Left ventricle myocardium superior (tissue), 1 donor: ENCODE measurements around the gene DPYSL5. TPM values are rescaled to one million over a fixed set of nuclear protein-coding genes. Genes with fewer than 3 reads are reported as not detected.
A peak's percentile ranks its signal among the peaks of the same experiment; 100 is the strongest.

Experiments used
- ATAC-seq: fragments of 200-7000 bp; cut with Tn5 transposase; one replicate; pipeline ENCODE4 v1.9.1; 2020; ENCODE audit warnings: mild to moderate bottlenecking, moderate library complexity
- DNase-seq: peaks from one replicate; pipeline ENCODE4 v3.0.0-alpha.2; 2020
- intact Hi-C: fragments of 100-400 bp; cut with micrococcal nuclease; formaldehyde crosslinking; loops from one replicate; pipeline ENCODE4 v1.11.0; 2022
- total RNA-seq: library from RNA; stranded (reverse); fragmentation: NEBNext Ultra II Directional; extraction: Animal tissue kit (Norgen Biotek cat#: 25700); gene quantifications from one replicate; pipeline ENCODE4 v1.2.1, GENCODE V29; 2021
- donor health status: DM: no; HTN: yes; CAD: no; lungs with severe emphysema.

Gene DPYSL5
- total RNA-seq, 1 donor from 2014 or later = not detected

DNA sequence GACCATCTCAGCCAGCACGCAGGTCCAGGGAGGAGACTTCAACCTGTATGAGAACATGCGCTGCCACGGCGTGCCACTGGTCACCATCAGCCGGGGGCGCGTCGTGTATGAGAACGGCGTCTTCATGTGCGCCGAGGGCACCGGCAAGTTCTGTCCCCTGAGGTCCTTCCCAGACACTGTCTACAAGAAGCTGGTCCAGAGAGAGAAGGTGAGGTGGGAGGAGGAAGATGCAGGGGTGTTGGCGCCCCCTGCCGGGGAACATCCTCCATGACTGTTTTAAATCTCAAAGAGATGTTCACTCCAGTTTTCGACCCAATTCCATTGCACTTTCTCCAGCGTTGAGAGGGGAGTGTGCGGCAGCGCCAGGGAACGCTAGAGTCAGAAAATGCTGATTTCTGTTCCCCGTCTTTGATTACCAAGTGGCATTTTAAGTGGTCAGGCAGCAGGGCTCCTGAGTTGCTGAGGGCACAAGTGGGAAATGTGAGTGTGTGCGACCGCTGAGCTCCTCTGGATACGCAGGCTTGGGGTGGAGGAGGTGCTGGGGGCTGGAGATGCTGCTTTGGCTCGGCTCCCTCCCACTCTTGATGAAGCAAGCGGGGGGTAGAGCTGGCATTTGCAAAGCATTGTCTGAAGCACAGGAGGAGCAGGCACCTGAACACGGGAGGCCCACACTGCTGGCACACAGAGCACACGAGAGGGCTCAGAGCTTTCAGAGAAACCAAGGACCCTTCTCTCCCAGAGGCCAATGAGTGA, 94.8 kb downstream of the DPYSL5 start:
- intact Hi-C loops = no loop called here
- ATAC-seq (peak; percentile 50), DNase-seq (peak; percentile 81)

DNA sequence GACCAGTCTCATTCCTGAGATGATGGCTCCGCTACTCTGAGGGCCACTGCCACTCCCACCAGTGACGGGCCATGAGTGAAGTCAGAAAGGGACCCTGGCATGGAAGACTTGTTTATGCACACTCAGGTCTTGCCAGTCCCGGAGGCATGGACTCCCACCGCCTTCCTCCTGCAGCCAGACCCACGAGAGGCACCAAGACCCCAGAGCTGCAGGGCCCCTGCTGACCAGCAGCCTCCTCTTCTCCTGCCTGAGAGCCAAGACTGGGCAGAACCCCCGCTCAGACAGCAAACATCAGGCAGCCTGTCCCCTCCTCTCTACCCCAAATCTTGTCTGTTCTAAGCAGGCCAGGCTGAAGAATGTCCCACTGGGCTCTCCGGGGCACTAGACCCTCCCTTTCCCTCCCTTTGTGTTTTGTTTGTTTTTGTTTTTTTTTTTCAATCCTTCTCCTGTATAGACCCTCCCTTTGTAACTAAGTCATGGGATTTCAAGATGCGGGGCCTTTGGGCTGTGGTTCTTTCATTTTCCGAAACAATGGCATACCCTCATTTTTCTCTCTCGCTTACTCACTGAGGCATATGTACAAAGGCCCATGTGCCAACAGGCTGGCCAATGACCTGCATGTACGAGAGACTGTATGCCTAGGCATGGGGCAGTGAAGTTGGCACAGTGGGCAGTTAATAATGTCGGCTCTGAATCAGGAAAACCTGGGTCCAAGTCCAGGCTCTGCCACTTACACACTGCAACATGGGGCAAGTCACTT, 98.2 kb downstream of the DPYSL5 start:
- DNase-seq (no peak), ATAC-seq (no peak)

DNA sequence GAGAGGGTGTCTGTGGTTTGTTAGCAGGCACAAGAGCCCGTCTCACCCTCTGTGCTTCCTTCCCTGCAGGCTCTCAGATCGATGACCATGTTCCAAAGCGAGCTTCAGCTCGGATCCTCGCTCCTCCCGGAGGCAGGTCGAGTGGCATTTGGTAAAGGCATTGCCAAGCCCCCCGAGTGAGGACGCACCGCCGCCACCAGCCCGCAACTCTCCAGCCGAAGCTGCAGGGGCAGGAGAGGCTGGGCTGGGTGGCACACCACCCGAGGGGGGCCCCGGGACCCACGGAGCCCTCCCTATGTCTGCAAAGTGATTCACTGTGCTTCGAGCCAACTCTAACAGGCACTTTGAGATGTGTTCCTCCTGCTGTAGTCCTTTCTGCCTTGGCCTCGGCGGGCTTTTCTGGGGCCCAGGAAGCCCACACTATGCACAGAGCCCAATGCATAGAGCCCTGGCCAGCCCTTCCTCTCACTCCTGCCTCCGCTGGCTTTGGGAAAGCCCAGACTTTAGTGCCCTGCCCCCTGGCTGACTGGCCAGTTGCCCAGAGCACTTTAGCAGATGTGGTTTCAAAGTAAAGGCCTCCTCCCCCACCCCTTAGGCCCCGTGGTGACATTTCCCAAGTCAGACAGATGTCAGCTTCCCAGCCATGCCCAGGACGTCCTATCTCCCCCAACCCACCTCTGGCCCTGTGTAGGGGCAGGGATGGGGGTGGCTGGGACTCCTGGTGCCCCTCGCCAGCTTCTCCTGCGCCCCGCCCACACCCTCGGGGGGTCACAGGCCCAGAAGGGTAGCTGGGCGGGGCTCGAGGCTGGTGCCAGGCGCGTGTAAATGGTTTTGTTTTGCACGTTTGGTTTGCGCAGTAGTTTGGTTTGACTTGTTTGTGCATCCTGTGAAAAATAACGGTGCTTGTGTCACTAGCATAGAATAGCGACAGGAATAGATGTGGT, 99.2 kb downstream of the DPYSL5 start:
- ATAC-seq (peak; percentile 83), DNase-seq (peak; percentile 77)
- intact Hi-C loops = no loop called here

More for the DNA sequence above, 98.2 kb downstream of the DPYSL5 start:
- intact Hi-C loops = no loop called here

DNA sequence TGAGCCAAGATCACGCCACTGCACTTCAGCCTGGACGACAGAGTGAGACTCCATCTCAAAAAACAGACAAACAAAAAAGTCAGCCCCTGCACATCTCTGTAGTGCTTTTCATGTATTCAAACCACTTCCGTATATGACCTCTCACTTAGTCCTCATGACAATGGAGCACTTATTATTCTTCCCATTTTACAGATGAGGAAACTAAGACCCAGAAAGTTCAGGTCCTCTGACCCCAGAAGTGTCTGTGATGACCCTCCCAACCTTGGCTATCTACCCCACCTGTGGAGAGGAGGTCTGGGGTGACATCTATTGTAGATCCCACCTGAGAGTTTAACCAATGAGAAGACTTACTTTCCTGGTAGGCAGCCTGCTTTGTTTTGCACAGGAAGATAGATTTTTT, 100.9 kb downstream of the DPYSL5 start:
- ATAC-seq = no peak
- intact Hi-C loops = no loop called here
- DNase-seq = no peak

DNA sequence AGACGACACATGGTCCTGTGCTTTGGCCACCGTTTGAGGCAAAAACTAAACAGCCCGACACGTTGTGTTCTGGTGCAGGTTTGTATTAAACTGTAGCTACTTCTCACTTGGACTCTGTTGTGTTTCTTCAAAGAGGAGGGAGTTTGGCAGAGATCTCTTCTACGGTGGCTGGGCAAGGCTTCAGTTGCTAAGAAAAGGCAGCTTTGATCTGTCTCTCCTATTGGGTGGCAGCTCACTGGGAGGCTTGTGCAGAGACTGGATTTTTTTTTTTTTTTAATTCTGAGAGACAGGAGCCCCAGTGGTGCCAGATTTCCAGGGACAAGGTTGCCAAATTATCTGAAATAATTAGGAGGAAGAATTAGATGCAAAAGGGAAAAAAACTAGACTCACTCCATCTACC, 102.3 kb downstream of the DPYSL5 start:
- DNase-seq = no peak
- ATAC-seq = no peak
- intact Hi-C loops = no loop called here

DNA sequence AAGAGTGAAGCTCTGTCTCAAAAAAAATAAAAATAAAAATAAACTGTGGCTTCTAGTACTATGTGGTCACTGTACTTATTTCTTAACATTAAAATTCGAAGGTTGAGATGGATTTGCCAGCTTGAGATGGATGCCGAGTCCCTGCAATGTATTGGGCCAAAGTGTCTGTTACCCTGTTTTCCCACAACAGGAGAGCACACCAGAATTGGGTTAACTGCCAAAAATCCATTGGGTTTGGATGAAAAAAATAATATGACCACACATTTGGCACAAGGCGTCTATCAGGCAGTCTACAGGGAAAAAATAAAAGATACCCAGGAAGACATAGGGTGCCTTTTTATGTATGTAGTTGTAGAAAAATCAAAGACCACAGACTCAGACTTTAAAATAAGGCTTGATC, 103.3 kb downstream of the DPYSL5 start:
- intact Hi-C loops = no loop called here
- DNase-seq (no peak), ATAC-seq (no peak)

DNA sequence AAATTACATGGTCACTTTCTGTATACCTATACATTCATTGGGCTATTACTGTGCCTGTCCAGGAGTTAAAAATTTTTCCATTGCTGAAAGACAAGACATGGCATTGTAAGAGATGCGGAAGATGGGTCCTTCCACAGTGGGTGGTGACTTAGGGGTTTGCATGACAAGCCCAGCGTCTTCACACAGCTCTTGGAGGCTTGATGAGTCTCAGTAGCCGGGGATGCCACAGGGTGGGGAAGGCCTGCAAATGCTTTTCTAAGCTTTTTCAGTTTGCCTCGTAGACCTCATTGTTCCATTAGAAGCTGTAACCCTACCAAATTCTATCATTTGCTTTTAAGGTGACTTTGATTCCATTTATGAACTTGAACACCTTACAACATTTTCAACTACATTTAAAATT, 104.4 kb downstream of the DPYSL5 start:
- ATAC-seq (no peak), DNase-seq (no peak)
- intact Hi-C loops = no loop called here

DNA sequence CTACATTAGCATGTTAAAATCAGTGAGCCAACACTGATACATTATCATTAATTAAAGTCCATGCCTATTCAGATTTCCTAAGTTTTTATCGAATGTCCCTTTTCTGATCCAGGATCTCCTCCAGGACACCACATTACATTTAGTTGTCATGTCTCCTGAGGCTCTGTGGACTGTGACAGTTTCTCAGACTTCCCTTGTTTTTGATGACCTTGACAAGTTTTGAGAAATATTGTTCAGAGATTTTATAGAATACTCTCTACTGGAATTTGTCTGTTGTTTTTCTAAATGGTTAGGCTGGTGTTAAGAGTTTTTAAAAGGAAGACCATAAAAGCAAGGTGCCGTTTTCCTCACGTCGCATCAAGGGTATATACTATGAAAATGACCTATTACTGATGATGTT, 106.2 kb downstream of the DPYSL5 start:
- ATAC-seq (no peak), DNase-seq (no peak)
- intact Hi-C loops = no loop called here

DNA sequence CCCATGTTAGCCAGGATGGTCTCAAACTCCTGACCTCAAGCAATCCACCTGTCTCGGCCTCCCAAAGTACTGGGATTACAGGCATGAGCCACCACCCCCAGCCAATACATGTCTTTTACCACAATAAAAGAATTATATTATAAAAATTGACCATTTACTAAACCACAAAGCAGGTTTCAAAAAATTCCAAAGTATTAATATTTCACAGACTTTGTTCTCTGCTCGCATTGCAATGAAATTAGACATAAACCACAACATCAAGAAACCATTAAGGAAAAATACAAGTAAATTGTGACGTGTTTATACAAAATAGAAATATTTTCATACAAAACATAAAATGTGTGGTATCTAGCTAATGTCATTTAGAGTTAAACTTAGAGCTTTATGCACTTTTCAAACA, 109.1 kb downstream of the DPYSL5 start:
- intact Hi-C loops = no loop called here

DNA sequence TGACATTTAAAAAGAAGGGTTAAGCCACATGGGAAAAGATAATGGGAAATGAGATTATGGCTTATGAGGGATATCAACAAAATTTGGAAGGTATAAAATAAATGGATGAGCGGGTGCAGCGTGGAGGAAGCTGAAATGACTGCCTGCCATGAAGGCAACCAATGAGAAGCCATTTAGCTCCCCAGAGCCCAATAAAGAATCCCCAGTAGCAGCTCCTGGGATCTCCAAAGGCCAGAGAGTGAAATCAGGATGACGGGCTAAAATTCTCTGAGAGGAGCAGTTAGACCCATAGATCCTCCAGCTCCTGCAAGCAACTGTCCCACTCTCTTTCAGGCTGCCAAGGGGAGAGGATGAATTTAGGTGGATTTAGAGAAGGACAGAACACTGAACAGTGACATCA, 109.6 kb downstream of the DPYSL5 start:
- ATAC-seq = no peak
- intact Hi-C loops = no loop called here

More for the DNA sequence above, 109.1 kb downstream of the DPYSL5 start:
- ATAC-seq (no peak), DNase-seq (no peak)

DNA sequence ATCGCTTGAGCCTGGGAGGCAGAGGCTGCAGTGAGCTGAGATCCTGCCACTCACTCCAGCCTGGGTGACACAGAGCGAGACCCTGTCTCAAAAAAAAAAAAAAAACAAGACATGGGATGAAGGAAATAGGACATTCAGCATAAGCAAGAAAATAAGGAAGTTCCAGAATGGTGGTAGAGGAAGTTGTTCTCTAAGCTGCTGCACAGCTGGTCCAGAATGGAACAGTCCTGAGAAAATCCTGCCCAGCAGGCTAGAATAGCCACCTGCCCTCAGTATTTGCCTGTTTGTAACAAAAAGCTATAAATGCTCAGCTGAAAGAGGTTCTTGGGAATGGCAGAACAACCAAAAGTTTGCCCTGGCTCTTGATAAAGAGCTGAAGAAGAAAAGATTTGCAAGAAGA, 111.4 kb downstream of the DPYSL5 start:
- intact Hi-C loops = no loop called here
- DNase-seq (no peak), ATAC-seq (no peak)

More for the DNA sequence above, 109.6 kb downstream of the DPYSL5 start:
- no peak for DNase-seq

DNA sequence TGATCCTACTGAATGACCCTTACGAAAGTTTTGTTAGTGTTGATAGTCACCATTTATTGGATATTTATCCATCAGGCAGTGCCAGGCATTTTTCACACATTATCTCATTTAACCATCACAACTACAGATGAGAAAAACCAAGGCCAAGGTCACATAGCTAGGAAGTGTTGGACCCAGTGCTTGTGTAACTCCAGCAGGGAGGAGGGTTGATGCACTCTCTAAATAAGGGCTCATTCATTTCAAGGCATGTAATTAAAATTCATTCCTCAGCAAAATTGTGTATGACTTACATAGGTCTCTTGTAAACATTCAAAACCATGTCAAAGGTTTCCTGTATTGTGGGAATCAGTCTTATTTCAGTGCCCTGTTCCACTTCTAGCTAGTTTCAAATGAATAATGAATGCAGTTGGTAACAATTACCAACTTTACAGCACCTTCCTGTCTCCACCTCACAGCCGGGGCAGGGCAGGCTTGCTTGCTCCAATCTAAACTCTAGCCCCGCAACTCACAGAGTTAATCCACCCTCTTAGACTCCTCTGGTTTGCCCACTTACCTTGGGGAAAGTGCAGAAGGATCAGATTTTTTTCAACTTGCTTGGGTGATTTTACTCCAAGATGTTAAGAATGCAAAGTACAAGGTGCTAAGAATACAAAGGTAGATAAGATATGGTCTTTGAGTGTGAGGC, 116.7 kb downstream of the DPYSL5 start:
- no peak for DNase-seq
- intact Hi-C loops = loop anchor here (5.0 to 10.0 kb wide), 2 partner anchors 53 to 120 kb away; partner anchors contain the start of gene KHK
- no peak for ATAC-seq

DNA sequence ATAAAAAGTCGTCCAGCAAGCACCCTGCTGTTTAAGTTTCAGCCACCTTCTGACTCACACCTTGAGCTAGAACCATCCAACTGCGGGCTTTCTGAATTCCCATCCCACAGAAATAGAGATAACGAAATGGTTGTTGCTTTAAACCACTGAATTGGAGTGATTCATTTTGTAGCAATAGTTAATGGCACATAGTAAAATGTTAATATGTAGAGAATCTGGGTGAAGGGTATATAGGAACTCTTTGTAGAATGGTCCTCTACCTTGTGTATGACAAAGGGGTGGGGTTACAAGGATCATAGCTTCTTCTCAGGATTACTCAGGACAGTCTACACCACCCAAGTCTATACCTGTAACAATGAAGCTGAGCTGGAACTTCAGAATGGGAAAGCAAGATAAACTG, 120.1 kb downstream of the DPYSL5 start:
- DNase-seq (no peak), ATAC-seq (no peak)
- intact Hi-C loops = loop anchor here (10.0 kb wide), 1 partner anchor 117 kb away; the partner anchor contains the start of gene KHK

DNA sequence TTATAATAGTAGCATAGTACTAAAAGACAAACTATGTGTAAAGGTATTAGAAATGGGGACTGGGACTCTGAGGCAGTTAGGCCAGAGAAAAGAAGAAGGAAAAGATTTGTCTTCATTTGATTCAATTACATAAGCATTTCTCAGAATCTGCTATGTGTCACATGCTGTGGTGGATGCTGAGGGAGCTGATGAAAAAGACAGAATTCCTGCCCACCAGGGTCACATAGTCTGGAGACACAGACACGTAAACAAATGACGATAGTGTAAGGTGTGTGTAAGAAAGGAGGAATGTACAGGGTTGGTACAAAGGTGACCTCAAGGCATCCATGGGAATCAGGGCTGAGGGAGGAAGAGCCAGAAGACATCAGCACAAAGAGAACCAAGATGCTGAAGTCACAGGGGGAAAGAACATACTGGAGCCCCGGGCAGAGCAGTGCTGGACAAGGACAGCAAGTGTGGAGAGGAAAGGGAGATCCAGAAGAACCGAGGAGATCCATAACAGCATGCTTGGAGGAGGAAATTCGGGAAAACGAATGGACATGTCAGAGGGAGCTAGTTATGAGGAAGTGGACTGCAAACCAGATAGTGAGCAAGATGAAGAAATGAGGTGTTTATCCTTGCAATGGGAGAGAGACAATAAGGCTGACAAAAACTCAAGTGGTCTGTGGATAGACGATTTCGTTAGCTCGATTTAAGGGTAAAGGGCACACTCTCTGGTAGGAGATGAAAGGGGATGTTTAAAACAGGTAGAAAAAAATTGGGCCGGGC, 121.3 kb downstream of the DPYSL5 start:
- no peak for DNase-seq
- no peak for ATAC-seq
- intact Hi-C loops = loop anchor here (10.0 kb wide), 1 partner anchor 116 kb away; the partner anchor contains the start of gene KHK

DNA sequence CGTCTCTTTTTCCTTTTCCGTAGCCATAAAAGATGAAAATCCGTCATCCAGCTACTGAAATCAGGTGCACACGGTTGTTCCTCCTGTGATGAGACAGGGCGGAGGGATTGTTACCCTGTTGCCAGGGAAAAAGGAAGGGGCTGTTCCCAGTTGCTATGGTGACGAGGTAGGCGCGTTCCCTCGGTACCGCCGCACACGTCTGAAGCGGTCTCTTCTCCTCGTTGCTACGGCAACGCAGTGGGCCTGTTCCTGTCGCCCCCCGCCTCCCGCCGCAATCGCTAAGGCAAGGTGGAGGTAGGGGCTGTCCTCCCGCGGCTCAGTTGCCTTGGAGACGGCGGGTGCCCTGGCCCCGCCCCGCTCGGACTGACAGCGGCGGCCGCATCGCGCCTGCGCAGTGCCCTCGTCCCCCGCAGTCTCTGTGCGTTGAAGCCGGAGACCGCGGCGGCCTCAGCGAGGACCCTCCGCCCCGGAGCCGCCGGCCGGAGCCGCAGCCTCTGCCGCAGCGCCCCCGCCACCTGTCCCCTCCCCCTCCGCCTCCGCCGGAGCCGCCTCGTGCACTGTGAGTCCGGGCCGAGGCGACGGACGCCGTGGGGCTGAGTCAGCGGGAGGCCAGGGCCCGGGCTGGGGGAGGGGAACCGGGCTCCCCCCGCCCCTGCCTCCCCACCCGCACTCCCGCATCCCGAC, 122.5 kb downstream of the DPYSL5 start, which contains the start of gene MAPRE3:
TSS of gene MAPRE3 (plus strand) at position 394 of the 684 bp plus-strand sequence. CDS start 51,582 bp downstream, outside the sequence.
- intact Hi-C loops = no loop called here
- peak; percentile 91 for DNase-seq
- ATAC-seq = peak; percentile 94

DNA sequence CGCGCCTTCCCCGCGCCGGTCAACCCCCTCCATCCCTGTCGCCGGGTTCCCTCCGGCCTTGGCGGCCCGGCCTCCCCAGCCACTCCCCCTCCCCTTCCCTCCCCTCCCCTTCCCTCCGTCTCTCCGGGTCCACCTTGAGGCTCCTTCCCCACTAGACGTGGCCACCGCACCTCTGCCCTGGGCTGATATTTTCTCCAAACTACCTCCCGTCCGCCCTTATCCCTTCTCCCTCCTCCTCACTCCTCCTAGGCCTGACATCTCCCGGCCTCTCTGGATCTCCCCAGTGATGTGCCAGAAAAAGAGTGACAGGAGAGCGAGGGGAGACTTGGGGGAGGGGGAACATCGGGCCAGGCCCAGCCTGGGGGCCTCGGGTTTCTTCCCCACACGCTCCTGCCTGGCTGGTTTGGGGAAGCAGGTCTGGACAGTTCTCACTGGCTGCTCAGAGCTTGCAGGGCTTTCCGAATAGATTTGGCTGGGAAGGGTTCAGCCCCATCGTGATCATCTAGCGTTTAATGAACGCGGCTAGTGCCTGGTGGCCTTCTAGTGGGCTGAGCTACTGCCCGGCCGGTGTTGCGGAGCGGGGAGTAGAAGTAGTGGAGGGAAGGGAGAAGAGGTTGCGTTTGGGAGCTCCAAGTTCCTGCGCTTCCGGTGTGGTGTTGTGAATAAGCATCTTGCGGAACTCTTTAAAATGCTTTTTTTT, 123.1 kb downstream of the DPYSL5 start:
- DNase-seq (peak; percentile 38), ATAC-seq (peak; percentile 44)
- intact Hi-C loops = no loop called here
